Activated T-cell treated with anti-CD3 and anti-CD28 coated beads, Interleukin-2, amount 50 U/mL, for 4 hours (primary cell): ENCODE measurements around the gene DNASE1L3. TPM values are rescaled to one million over a fixed set of nuclear protein-coding genes. Genes with fewer than 3 reads are reported as not detected.
A peak's percentile ranks its signal among the peaks of the same experiment; 100 is the strongest.
"Not testable (repeated sequence)": the region's sequence is repeated elsewhere in the genome, so short reads cannot be mapped to it uniquely, and the experiment has no call there.

Experiments
- ATAC-seq, 2 donors: fragments of 200-7000 bp; cut with Tn5 transposase; one replicate each; pipeline ENCODE4 v1.10.0; 2021
- DNase-seq: peaks from one replicate; pipeline ENCODE4 v3.0.0-alpha.2; 2020
- H3K27me3 Mint-ChIP-seq: one replicate; pipeline ENCODE4 v1.8.0; 2021; ENCODE audit warnings: low read depth, mixed read lengths
- H3K36me3 Mint-ChIP-seq: one replicate; pipeline ENCODE4 v1.8.0; 2022; ENCODE audit warnings: mixed read lengths; ENCODE audit not compliant: insufficient read depth
- H3K4me1 Mint-ChIP-seq: one replicate; pipeline ENCODE4 v1.8.0; 2021; ENCODE audit warnings: low read depth, mixed read lengths
- H3K4me3 Mint-ChIP-seq: one replicate; pipeline ENCODE4 v1.8.0; 2021; ENCODE audit warnings: mild to moderate bottlenecking, moderate library complexity, mixed read lengths
- H3K9me3 Mint-ChIP-seq: one replicate; pipeline ENCODE4 v1.8.0; 2021; ENCODE audit warnings: mixed read lengths
- total RNA-seq, 3 donors: library from RNA; stranded (reverse); gene quantifications; one replicate each; pipeline ENCODE4 v1.2.1, GENCODE V29; 2021

DNASE1L3 gene
- total RNA-seq, 3 donors from 2014 or later, result not detected

DNA sequence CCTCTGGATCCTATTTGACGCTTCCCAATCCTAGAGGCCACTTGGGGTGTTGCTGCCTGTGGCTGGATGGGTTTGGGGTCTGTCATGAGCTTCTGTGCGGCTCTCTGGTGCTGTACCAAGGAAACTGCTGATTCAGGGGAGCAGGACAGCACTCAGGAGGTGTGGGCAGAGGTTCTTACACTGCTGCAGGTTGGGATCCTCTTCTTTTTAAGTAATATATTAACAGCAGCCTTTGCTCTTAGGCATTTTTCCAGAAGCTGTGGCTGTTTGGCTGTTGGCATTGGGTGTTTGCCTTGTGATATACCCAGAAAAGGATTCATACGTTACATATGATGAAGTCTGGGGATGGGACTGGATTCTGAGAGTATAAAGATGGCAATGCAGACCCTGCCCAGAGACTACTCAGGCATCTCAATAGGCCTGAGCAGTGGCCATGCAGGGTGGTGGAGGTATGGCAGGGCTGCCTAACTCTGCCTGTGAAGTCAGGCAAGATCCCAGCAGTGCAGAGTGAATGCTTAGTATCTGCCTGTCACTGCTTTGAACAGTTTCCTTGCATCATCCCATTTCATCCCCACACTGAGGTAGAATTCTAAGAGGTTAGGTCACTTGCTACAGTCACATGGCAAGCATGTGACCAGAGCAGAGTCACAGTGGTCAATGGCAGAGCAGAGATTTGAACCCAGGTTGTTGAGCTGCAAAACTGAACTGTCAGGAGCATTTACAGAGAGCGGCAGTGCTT is 30.7 kb upstream of the DNASE1L3 start:
- Mint-ChIP-seq H3K9me3 (no peaks in the 10 kb centered on the region), H3K4me1 (peaks cover 10% of the 10 kb centered on the region), H3K27me3 (no peaks in the 10 kb centered on the region), H3K36me3 (no peaks in the 10 kb centered on the region), H3K4me3 (no peak overlapping the region)
- no peak for DNase-seq
- ATAC-seq, result no peak

DNA sequence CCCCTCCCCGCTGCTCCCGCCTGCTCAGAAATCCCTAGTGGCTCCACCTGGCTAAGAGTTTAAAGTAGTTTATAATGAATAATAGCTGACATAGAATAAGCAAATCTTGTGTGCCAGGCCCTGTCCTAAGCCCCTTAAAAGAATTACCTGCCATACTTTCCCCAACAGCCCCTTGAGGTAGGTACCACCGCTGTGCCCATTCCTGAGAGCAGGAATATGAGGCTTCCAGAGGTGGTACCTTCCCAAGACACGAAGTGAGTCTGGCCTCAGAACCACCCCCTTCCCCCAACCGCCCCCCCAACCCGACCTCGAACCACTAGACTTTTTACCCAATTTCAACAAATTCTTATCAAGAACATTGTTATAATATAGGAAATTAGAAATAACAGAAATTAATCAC is 28.1 kb upstream of the DNASE1L3 start:
- no peak for DNase-seq
- no peak for ATAC-seq
- no peaks in the 10 kb centered on the region for H3K36me3 Mint-ChIP-seq
- H3K9me3 Mint-ChIP-seq, result no peaks in the 10 kb centered on the region
- peak overlapping the region; percentile 88 for H3K4me3 Mint-ChIP-seq
- H3K27me3 Mint-ChIP-seq, result peaks cover 6% of the 10 kb centered on the region
- peaks cover 10% of the 10 kb centered on the region for H3K4me1 Mint-ChIP-seq

DNA sequence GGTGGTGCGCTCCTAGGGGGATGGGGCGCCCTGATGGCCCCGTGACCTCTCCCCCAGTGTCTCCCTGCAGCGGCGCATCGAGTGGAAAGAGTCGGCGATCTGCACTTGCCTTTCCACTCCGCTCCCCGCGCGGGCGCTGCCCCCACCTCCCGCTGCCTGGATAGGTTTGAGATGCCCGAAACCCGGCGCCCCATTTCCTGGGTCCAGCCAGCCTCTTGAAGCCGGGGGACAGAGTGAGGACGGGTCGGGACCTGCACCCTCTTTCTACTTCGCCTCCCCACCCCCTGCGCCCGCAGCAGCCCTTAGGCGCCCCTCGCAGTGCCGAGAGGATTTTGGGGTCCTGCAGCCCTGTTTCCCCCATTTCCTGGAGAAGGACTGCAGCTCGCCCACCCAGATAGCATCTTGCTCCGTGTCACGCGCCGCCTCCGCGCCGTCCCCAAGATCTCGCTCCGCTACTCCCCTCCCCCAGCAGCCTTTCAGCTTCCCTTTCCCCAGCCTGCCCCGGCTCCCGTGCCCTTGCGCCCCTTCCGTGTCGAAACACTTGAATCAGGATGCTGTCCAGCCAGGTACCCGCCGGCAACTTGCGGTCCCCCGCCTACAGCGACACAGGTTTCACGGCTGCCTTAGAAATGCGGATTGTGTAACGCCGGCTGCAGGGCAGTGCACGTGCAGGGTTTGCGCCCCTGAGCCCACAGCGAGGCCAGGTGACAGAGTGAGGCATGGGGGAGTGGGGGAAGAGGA is 27.3 kb upstream of the DNASE1L3 start:
- H3K9me3 Mint-ChIP-seq, result no peaks in the 10 kb centered on the region
- peaks cover 9% of the 10 kb centered on the region for H3K27me3 Mint-ChIP-seq
- DNase-seq (peak; percentile 49), ATAC-seq (peak; percentile 48 to 62)
- H3K4me3 Mint-ChIP-seq, result peak overlapping the region; percentile 88
- peaks cover 10% of the 10 kb centered on the region for H3K4me1 Mint-ChIP-seq
- H3K36me3 Mint-ChIP-seq, result no peaks in the 10 kb centered on the region

DNA sequence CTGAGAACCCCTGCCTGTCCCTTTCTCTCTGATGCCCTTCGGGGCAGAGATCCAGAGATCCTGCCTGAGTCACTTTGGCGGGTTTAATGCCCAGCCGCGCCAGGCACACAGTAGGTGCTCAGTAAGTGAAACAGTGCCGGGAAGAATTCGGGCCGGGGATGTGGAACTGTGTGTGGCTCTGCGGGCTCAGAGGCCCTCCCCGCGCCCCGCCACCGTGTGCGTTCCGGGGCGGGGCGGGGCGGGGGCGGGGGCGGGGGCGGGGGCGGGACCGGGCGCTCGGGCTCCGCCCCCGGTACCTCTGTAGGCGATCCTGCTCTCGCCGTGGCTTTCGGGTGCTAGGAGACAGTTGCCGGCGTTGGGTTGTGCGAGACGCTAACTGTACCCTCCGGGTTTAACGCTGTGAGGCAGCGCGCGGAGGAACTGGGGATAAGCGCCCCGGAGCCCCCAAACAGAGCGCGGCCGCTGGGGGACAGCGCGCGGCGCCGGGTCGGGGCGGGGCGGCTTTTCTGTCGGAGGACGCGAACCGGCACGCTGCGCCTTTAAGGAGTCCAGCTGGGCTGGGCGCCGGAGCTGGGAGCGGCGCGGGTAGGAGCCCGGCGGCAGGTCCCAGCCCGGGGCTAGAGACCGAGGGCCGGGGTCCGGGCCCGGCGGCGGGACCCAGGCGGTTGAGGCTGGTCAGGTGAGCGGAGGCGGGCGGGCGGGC is 26.6 kb upstream of the DNASE1L3 start, which contains the start of gene ABHD6:
Gene ABHD6 (plus strand): TSS at position 555 of the 703 bp plus-strand sequence. CDS start 18,795 bp downstream, outside the sequence.
- peak; percentile 86 for ATAC-seq
- Mint-ChIP-seq H3K4me3 (peak within 1 kb of the TSS; percentile 88), H3K36me3 (no peaks in the 10 kb centered on the region), H3K9me3 (no peaks in the 10 kb centered on the region), H3K27me3 (peaks cover 9% of the 10 kb centered on the region), H3K4me1 (peaks cover 10% of the 10 kb centered on the region)
- DNase-seq, result peak; percentile 76

DNA sequence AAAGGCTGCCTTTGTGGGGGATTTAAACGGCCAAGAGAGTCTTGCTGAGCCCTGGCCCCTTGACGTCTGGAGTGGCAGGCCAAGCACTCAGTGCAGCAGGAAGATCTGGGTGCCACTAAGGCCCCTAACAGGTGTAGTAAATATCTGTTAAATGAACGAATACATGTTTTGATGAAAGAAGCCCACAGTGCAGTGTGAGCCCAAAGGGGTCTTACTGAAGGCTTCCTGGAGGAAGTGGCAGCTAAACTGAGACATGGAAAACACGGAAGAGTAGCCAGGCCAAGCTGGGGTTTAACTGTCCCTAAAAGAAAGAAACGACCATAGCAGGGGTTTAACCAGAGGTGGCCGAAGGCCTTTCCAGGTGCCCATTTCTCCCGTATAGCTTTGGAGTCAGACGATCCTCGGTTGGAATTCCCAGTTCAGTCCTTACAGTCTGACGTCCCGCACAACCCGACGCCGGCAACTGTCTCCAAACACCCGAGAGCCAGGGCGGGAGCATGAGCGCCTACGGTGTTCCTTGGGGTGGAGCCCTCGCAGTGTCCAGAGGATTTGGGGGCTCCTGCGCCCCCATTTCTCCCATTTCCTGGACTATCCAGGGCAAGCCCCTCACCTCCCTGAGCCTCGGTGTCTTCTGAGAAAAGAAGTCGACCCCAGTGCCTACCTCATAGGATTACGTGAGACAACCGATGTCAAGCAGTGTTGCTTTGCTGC is 25.9 kb upstream of the DNASE1L3 start:
- ATAC-seq, result no peak
- no peaks in the 10 kb centered on the region for H3K9me3 Mint-ChIP-seq
- no peaks in the 10 kb centered on the region for H3K36me3 Mint-ChIP-seq
- no peak for DNase-seq
- peaks cover 11% of the 10 kb centered on the region for H3K27me3 Mint-ChIP-seq
- H3K4me3 Mint-ChIP-seq, result peak overlapping the region; percentile 83
- H3K4me1 Mint-ChIP-seq, result peaks cover 10% of the 10 kb centered on the region

DNA sequence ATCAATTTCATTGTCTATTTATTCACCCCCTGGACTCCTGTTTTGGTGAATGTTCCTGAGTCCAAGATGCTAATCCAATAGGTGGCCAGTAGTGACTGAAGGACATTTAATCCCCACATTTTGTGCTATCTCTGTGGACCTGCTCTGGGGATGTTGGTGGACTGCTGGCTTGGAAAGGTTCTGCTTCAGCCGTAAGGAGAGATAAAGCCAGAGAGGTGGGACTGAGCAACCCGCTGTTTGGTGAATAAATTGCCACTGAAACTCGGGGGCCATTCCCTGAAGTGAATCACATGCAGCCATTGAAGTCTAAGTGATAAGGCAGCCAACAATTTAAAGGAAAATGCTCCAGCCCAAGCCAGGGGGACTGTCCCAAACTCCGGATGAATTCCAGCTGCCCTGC is 25.2 kb upstream of the DNASE1L3 start:
- Mint-ChIP-seq H3K4me3 (peak overlapping the region; percentile 83), H3K9me3 (no peaks in the 10 kb centered on the region), H3K36me3 (no peaks in the 10 kb centered on the region), H3K4me1 (peaks cover 10% of the 10 kb centered on the region), H3K27me3 (peaks cover 16% of the 10 kb centered on the region)
- no peak for ATAC-seq
- DNase-seq, result no peak

DNA sequence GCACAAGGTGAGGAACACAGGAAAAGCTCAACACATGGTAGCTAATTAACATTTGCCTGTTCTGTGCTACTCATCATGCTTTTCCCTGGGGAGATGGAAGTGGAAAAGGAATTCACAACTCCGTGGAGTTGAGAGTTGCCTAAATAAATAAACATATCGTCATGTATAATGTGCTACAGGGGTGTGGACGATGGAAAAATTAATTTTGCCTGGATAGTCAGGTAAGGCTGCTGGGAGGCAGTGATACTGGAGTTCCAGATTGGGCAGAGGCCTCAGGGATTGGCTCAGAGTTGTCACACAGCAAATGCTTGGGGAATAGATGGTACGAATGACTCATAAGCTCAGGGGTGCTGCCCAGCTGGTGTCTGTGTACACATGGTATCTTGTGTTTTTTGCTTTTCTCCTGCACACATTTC is 23.8 kb upstream of the DNASE1L3 start:
- ATAC-seq, result no peak
- peaks cover 18% of the 10 kb centered on the region for H3K27me3 Mint-ChIP-seq
- H3K4me3 Mint-ChIP-seq, result no peak overlapping the region

DNA sequence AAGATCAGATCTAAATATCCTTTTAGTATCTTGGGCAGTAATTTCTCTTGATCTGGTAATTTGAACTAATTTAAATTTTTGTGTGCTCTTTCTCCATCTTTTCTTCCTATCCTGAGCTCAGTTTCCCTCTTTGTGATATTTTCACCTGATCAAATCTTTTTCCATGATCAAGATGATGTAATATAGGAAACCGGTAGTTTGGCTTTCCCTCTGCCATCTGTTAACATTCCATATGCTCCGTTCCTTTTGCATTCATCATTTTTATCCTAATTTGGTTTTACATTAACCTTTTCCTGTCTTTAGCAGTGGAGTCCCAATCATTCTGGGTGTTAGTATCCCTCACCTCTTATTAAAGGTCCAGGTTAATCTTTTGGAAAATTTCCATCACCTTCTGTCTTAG is 20.9 kb upstream of the DNASE1L3 start:
- Mint-ChIP-seq H3K36me3 (no peaks in the 10 kb centered on the region), H3K4me1 (no peaks in the 10 kb centered on the region), H3K4me3 (no peak overlapping the region), H3K27me3 (peaks cover 22% of the 10 kb centered on the region), H3K9me3 (no peaks in the 10 kb centered on the region)
- ATAC-seq, result no peak
- DNase-seq, result no peak

More for the DNA sequence above, 23.8 kb upstream of the DNASE1L3 start:
- no peak for DNase-seq
- H3K36me3 Mint-ChIP-seq, result no peaks in the 10 kb centered on the region
- peaks cover 10% of the 10 kb centered on the region for H3K4me1 Mint-ChIP-seq
- no peaks in the 10 kb centered on the region for H3K9me3 Mint-ChIP-seq

DNA sequence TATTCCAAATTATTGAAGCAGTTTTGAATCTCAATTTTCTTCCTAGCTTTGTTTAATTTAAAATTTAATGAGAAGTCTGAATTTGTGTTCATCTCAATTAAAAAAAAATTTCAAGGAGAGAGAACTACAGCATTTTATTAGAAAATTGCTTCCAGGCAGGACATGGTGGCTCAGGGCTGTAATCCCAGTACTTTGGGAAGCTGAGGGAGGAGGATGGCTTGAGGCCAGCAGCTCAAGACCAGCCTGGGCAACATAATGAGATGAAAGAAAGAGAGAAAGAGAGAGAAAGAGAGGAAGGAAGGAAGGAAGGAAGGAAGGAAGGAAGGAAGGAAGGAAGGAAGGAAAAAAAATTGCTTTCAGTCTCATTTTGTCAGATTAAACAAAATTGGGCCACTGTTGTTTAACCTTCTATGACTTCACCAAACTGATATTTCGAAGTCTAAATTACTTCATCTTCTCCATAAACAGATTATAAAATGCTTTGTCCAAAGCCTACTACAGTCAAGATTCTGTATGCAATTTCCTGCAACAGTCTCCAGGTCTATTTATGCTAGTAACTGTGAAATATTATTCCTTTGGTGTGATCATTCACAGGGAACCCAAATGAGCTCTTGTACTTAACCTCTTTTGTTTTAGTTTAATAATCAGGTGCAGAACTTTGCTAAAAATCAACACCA is 20.2 kb upstream of the DNASE1L3 start:
- H3K27me3 Mint-ChIP-seq, result peaks cover 22% of the 10 kb centered on the region
- ATAC-seq, result no peak
- H3K4me3 Mint-ChIP-seq, result no peak overlapping the region
- no peaks in the 10 kb centered on the region for H3K4me1 Mint-ChIP-seq
- no peak for DNase-seq
- no peaks in the 10 kb centered on the region for H3K36me3 Mint-ChIP-seq
- H3K9me3 Mint-ChIP-seq, result no peaks in the 10 kb centered on the region

DNA sequence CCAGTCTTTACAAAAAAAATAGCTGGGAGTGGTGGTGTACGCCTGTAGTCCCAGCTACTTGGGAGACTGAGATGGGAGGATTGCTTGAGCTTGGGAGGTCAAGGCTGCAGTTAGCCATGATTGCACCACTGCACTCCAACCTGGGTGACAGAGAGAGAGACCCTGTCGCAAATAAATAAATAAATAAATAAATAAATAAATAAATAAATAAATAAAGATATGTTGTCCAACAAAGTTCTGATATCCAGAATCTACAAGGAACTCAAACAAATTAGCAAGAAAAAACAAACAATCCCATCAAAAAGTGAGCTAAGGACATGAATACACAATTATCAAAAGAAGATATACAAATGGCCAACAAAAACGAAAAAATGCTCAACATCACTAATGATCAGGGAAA is 17.2 kb upstream of the DNASE1L3 start:
- ATAC-seq, DNase-seq, H3K9me3 Mint-ChIP-seq, H3K4me3 Mint-ChIP-seq, H3K36me3 Mint-ChIP-seq, H3K4me1 Mint-ChIP-seq: not testable (repeated sequence)
- H3K27me3 Mint-ChIP-seq, result peaks cover 14% of the 10 kb centered on the region

DNA sequence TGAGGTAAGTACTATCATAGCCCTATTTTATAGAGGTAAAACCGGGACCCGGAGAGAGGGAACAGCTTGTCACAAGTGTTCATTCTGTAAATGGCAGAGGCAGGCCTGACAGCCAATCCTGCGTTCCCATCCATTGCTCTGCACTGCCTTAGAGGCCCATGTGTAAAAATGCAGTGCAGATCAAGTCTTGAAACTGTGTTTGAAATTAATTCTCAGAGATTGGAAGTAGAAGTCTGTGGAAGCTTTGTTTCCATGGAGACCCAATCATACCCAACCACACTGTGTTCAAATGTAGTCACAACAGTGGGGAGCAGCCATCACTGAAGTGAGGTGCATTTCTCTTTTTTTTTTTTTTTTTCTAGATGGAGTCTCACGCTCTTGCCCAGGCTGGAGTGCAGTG is 13.1 kb upstream of the DNASE1L3 start:
- H3K4me1 Mint-ChIP-seq, result no peaks in the 10 kb centered on the region
- ATAC-seq (no peak), DNase-seq (no peak)

DNA sequence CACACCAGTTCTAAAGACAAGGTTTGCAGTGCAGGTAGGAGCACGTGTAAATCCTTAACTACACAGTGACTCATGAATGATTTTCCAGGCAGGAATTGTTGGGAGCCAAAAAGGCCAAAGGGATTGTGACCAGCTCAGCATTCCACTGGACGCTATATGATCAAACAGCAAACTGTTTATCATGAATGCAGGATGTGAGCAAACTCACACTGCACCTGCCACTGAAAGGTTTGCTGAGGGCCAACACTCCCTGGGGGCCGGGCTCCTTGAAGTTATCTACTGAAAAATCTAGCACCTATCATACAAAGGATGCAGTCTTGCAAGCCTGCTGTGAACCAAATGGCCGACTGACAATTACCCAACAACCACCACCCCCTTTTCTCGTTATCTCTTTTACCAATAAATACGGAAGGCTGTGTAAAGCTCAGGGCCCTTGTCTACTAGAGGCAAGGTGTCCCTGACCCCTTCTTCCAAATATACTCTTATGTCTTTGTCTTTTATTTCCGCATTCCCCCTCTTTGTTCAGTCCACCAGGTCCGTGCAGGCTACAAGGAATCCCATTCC is 11.5 kb upstream of the DNASE1L3 start:
- ATAC-seq (no peak), DNase-seq (no peak)
- Mint-ChIP-seq H3K36me3 (no peaks in the 10 kb centered on the region), H3K27me3 (no peaks in the 10 kb centered on the region), H3K4me1 (peaks cover 2% of the 10 kb centered on the region), H3K4me3 (no peak overlapping the region), H3K9me3 (no peaks in the 10 kb centered on the region)

More for the DNA sequence above, 13.1 kb upstream of the DNASE1L3 start:
- no peaks in the 10 kb centered on the region for H3K36me3 Mint-ChIP-seq
- H3K4me3 Mint-ChIP-seq, result no peak overlapping the region
- no peaks in the 10 kb centered on the region for H3K9me3 Mint-ChIP-seq
- peaks cover 2% of the 10 kb centered on the region for H3K27me3 Mint-ChIP-seq

DNA sequence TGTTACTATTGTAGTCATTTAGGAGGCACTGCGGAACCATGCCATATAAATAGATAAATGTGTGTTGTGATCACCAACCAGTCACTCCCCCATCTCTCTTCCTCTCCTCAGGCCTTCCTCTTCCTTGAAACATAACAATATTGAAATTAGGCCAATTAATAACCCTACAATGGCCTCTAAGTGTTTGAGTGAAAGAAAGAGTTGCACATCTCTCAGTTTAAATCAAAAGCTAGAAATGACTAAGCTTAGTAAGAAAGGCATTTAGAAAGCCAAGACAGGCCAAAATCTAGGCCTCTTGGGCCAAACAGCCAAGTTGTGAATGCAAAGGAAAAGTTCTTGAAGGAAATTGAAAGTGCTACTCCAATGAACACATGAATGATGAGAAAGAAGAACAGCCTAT is 8.1 kb upstream of the DNASE1L3 start:
- H3K27me3 Mint-ChIP-seq, result no peaks in the 10 kb centered on the region
- peaks cover 16% of the 10 kb centered on the region for H3K4me1 Mint-ChIP-seq
- H3K36me3 Mint-ChIP-seq, result no peaks in the 10 kb centered on the region
- no peaks in the 10 kb centered on the region for H3K9me3 Mint-ChIP-seq
- no peak overlapping the region for H3K4me3 Mint-ChIP-seq
- ATAC-seq, result no peak
- DNase-seq, result no peak
